Fibroblast of pulmonary artery (primary cell): Measurements from ENCODE around the gene KRTAP10-4.

Experiments
- DNase-seq: peaks from one replicate; pipeline ENCODE4 v3.0.0-alpha.2; 2010; ENCODE audit warnings: low read depth
- H3K4me3 ChIP-seq: replicated peaks from 2 replicates; pipeline ENCODE4 v1.5.1; 2011; ENCODE audit warnings: low read depth, mild to moderate bottlenecking, control low read depth, low read length, moderate library complexity
- TF ChIP-seq, protein P1 (sequence below): IDR thresholded peaks from 2 replicates; pipeline ENCODE4 v1.5.1; 2011; ENCODE audit warnings: mild to moderate bottlenecking, control low read depth, low read length, inconsistent platforms; ENCODE audit errors: missing control alignments

KRTAP10-4 gene

GRCh38 chr21:44592446-44593311, 19.1 kb downstream of the KRTAP10-4 start, which contains the start of gene KRTAP10-6:
Gene KRTAP10-6, minus strand, starts transcription at chr21:44592505. Its CDS starts 21 bp downstream, at chr21:44592484.
- no peak for DNase-seq
- TF ChIP-seq, protein P1, sequence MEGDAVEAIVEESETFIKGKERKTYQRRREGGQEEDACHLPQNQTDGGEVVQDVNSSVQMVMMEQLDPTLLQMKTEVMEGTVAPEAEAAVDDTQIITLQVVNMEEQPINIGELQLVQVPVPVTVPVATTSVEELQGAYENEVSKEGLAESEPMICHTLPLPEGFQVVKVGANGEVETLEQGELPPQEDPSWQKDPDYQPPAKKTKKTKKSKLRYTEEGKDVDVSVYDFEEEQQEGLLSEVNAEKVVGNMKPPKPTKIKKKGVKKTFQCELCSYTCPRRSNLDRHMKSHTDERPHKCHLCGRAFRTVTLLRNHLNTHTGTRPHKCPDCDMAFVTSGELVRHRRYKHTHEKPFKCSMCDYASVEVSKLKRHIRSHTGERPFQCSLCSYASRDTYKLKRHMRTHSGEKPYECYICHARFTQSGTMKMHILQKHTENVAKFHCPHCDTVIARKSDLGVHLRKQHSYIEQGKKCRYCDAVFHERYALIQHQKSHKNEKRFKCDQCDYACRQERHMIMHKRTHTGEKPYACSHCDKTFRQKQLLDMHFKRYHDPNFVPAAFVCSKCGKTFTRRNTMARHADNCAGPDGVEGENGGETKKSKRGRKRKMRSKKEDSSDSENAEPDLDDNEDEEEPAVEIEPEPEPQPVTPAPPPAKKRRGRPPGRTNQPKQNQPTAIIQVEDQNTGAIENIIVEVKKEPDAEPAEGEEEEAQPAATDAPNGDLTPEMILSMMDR: no peak
- no peak within 1 kb of the TSS for H3K4me3 ChIP-seq

DNA sequence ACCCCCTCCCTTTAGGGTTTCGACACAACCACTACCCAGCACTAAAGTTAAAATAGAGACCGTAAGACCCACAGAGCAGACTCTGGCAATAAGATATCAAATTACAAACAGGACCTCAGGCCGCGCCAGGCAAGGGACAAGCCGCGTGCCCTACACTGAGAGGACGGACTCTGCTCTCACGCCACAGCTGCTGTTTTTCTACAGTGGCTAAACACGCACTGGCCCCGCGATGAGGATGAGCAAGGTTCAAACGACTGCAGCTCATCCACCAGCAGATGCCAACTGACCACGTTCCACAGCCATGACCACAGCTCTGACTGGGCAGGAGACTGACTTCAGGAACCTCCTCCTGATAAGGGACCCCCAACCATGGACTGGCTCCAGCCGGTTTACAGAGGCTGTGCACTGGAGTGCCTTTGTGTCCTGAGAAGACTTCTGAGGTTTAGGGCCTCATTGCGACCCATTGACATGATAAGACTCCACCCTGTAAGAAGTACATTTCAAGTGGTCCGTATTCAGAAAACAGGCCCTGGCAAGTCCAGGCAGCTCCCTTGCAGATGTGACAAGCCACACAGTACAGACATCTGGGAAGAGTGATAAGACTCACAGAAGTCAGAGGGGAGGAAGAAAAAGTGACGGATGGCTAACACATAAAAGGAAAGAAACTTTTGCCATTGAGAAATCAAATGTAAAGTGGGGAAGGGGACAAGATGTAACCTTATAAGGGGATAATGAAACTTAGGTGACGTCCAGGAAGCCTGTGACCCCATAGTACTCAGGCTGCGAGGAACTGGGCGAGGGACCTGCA, 20.3 kb downstream of the KRTAP10-4 start:
- no peak for DNase-seq
- H3K4me3 ChIP-seq: no peak overlapping the region
- TF ChIP-seq, protein P1: no peak

DNA sequence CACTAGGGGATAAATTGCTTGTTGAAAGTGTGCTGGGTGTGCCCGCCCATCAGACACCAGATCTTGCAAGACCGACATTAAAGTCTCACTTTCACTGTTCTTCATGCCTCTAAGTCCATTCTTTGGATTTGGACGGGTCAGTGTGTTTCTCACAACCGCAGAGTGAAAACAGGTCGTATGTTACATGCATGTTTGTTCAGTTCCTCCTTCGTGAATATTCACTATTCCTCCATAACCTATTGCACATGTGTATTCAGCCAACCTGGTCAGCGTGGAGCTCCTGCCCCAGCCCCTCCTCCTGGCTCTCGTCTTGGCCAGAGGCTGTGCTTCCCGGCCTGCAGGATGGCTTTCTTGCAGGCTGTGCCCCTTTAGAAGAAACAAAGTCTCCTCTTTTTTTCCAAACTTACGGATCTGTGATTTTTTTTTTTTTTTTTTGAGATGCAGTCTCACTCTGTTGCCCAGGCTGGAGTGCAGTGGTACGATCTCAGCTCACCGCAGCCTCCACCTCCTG, 20.9 kb downstream of the KRTAP10-4 start:
- TF ChIP-seq, protein P1: no peak
- H3K4me3 ChIP-seq: no peak overlapping the region
- no peak for DNase-seq

GRCh38 chr21:44595524-44595923, 22.0 kb downstream of the KRTAP10-4 start:
- TF ChIP-seq, protein P1: no peak
- DNase-seq: no peak
- H3K4me3 ChIP-seq: no peak overlapping the region

GRCh38 chr21:44596068-44596725, 22.7 kb downstream of the KRTAP10-4 start:
- no peak for DNase-seq
- TF ChIP-seq, protein P1: no peak
- no peak overlapping the region for H3K4me3 ChIP-seq

DNA sequence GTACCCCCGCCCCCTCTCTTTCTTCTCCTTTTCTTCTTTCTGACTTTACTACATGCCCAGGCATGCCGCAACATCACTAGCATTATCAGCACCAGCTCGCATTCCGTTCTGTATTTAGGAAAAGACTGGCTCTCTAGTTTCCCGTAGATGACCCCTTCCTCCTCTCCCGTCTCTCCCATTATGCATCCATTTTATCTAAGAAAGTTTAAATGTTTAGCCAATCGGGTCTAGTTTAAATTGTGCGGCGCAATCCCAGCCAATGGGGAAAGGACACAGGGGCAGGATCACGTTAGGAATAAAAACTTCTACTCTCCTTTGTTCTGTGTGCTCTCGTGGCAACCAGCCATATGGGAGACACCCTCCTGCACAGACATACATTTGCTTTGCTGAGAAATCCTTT, 24.5 kb downstream of the KRTAP10-4 start:
- TF ChIP-seq, protein P1: no peak
- no peak overlapping the region for H3K4me3 ChIP-seq
- no peak for DNase-seq
